Measurements from ENCODE around the gene COL2A1. TPM values are rescaled to one million over a fixed set of nuclear protein-coding genes. Genes with fewer than 3 reads are reported as not detected.

Gene COL2A1
- total RNA-seq, 1 donor from 2014 or later, result not detected

GRCh38 chr12:47938093-47938492 is 66.2 kb downstream of the COL2A1 start:
- peaks cover 27% of the 10 kb centered on the region for H3K27me3 ChIP-seq (ENCODE audit: low read depth)
- H3K4me1 ChIP-seq, result peaks cover 29% of the 10 kb centered on the region
- no peaks in the 10 kb centered on the region for H3K36me3 ChIP-seq
- no peak overlapping the region for H3K27ac ChIP-seq (replicated peaks)
- TF ChIP-seq CTCF (IDR thresholded peaks at IDR 0.05; ENCODE audit: borderline replicate concordance), result no peak
- H3K9me3 ChIP-seq (replicated peaks), result no peaks in the 10 kb centered on the region
- H3K4me3 ChIP-seq, result no peak overlapping the region
- intact Hi-C loops (cut with micrococcal nuclease), result no loop called here
- no peak for DNase-seq

- intact Hi-C loops (cut with micrococcal nuclease), result no loop called here
- Histone ChIP-seq H3K36me3 (no peaks in the 10 kb centered on the region), H3K4me1 (peaks cover 29% of the 10 kb centered on the region), H3K9me3 (replicated peaks) (no peaks in the 10 kb centered on the region), H3K27ac (replicated peaks) (peak overlapping the region; percentile 43), H3K27me3 (ENCODE audit: low read depth) (no peaks in the 10 kb centered on the region), H3K4me3 (no peak overlapping the region)
- no peak for TF ChIP-seq CTCF (IDR thresholded peaks at IDR 0.05; ENCODE audit: borderline replicate concordance)
- peak; percentile 73 for DNase-seq
Observed at GRCh38 chr12:47935184-47935583, 69.1 kb downstream of the COL2A1 start.

GRCh38 chr12:47931187-47931586 is 73.1 kb downstream of the COL2A1 start:
- Histone ChIP-seq H3K4me1 (peaks cover 15% of the 10 kb centered on the region), H3K9me3 (replicated peaks) (no peaks in the 10 kb centered on the region), H3K27ac (replicated peaks) (no peak overlapping the region), H3K36me3 (no peaks in the 10 kb centered on the region), H3K4me3 (no peak overlapping the region), H3K27me3 (ENCODE audit: low read depth) (peaks cover 7% of the 10 kb centered on the region)
- no peak for DNase-seq
- TF ChIP-seq CTCF (IDR thresholded peaks at IDR 0.05; ENCODE audit: borderline replicate concordance), result no peak
- intact Hi-C loops (cut with micrococcal nuclease), result no loop called here

GRCh38 chr12:47930634-47931033 is 73.6 kb downstream of the COL2A1 start:
- TF ChIP-seq CTCF (IDR thresholded peaks at IDR 0.05; ENCODE audit: borderline replicate concordance), result no peak
- Histone ChIP-seq H3K4me1 (peaks cover 11% of the 10 kb centered on the region), H3K27me3 (ENCODE audit: low read depth) (peaks cover 7% of the 10 kb centered on the region), H3K9me3 (replicated peaks) (no peaks in the 10 kb centered on the region), H3K4me3 (no peak overlapping the region), H3K36me3 (no peaks in the 10 kb centered on the region), H3K27ac (replicated peaks) (no peak overlapping the region)
- no peak for DNase-seq
- intact Hi-C loops (cut with micrococcal nuclease), result no loop called here

GRCh38 chr12:47927346-47927745 is 76.9 kb downstream of the COL2A1 start:
- H3K4me1 ChIP-seq, result no peaks in the 10 kb centered on the region
- no peaks in the 10 kb centered on the region for H3K36me3 ChIP-seq
- H3K4me3 ChIP-seq, result no peak overlapping the region
- peaks cover 20% of the 10 kb centered on the region for H3K27me3 ChIP-seq (ENCODE audit: low read depth)
- intact Hi-C loops (cut with micrococcal nuclease), result no loop called here
- no peak for DNase-seq
- TF ChIP-seq CTCF (IDR thresholded peaks at IDR 0.05; ENCODE audit: borderline replicate concordance), result no peak
- H3K27ac ChIP-seq (replicated peaks), result no peak overlapping the region
- no peaks in the 10 kb centered on the region for H3K9me3 ChIP-seq (replicated peaks)

Other genes with a start within 250 kb of the COL2A1 start
- gene RAPGEF3, start 245.6 kb downstream of the COL2A1 start, total RNA-seq, result 34.8 TPM
- 25.3 TPM for gene SLC48A1, start 231.2 kb downstream of the COL2A1 start, total RNA-seq
- gene HDAC7, start 184.6 kb downstream of the COL2A1 start, total RNA-seq, result 47.1 TPM
- 0.33 TPM for gene VDR, start 99.5 kb downstream of the COL2A1 start, total RNA-seq
- gene TMEM106C, start 40.9 kb downstream of the COL2A1 start, total RNA-seq, result 48.1 TPM
- 5.3 TPM for gene SENP1, start 101.6 kb upstream of the COL2A1 start, total RNA-seq
- 671 TPM for gene PFKM, start 114.9 kb upstream of the COL2A1 start, total RNA-seq
- gene ASB8, start 153.0 kb upstream of the COL2A1 start, total RNA-seq, result 80.3 TPM
- gene CCDC184, start 179.2 kb upstream of the COL2A1 start, total RNA-seq, result 1.0 TPM
- not detected for gene OR10AD1, start 198.8 kb upstream of the COL2A1 start, total RNA-seq

All from left ventricle myocardium inferior (tissue), 1 donor.